Measurements from ENCODE around the gene ABI2. TPM values are rescaled to one million over a fixed set of nuclear protein-coding genes. Genes with fewer than 3 reads are reported as not detected.

ABI2 gene
- total and polyA plus RNA-seq, 4 donors, result 5.4 to 10.5 (median 7.6) TPM

- H3K4me3 ChIP-seq (ENCODE audit: low read depth in 1 of 3, low read length in 3 of 3), result no peak overlapping the region
- peaks cover 6 to 32% (median 19%) of the 10 kb centered on the region in 4 donors for H3K36me3 ChIP-seq (ENCODE audit: control insufficient read depth in 4 of 4, insufficient read depth in 3 of 4, low read depth in 1 of 4, low read length in 3 of 4)
- no peak overlapping the region for H3K27ac ChIP-seq (ENCODE audit: low read depth in 1 of 2, low read length in 2 of 2)
- TF ChIP-seq HNF4G (IDR thresholded peaks at IDR 0.05) (no peak), EGR1 (IDR thresholded peaks at IDR 0.05; ENCODE audit: low read depth in 2 of 2) (no peak), FOXA1 (IDR thresholded peaks at IDR 0.05) (no peak), REST (IDR thresholded peaks at IDR 0.05) (no peak), RXRA (IDR thresholded peaks at IDR 0.05) (no peak), MAX (IDR thresholded peaks at IDR 0.05) (no peak), ZBTB33 (IDR thresholded peaks at IDR 0.05) (no peak), RAD21 (IDR thresholded peaks at IDR 0.05) (no peak), CTCF (IDR thresholded peaks at IDR 0.05; ENCODE audit: low read depth, low read length, missing input control) (no peak), NR2F2 (IDR thresholded peaks at IDR 0.05) (no peak), JUND (IDR thresholded peaks at IDR 0.05) (no peak), YY1 (IDR thresholded peaks at IDR 0.05) (no peak), HNF4A (conservative IDR thresholded peaks at IDR 0.05) (no peak)
- TF ChIP-seq, protein P1, sequence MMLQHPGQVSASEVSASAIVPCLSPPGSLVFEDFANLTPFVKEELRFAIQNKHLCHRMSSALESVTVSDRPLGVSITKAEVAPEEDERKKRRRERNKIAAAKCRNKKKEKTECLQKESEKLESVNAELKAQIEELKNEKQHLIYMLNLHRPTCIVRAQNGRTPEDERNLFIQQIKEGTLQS (IDR thresholded peaks at IDR 0.05), result no peak
- no peaks in the 10 kb centered on the region for H3K9me3 ChIP-seq (ENCODE audit: control insufficient read depth in 4 of 4, low read length in 3 of 4)
- DNase-seq (ENCODE audit: low spot score), result no peak
- H3K9ac ChIP-seq (ENCODE audit: low read depth in 1 of 2, low read length in 2 of 2), result no peak overlapping the region
- H3K27me3 ChIP-seq (ENCODE audit: control insufficient read depth in 4 of 4, insufficient read depth in 4 of 4, low read length in 3 of 4), result no peaks in the 10 kb centered on the region
- H3K4me1 ChIP-seq (ENCODE audit: control insufficient read depth in 4 of 4, insufficient read depth in 4 of 4, low read length in 3 of 4), result peaks cover 0 to 3% (median 0%) of the 10 kb centered on the region in 4 donors
These were observed 135.1 kb downstream of the ABI2 start for GRCh38 chr2:203463266-203463678.

DNA sequence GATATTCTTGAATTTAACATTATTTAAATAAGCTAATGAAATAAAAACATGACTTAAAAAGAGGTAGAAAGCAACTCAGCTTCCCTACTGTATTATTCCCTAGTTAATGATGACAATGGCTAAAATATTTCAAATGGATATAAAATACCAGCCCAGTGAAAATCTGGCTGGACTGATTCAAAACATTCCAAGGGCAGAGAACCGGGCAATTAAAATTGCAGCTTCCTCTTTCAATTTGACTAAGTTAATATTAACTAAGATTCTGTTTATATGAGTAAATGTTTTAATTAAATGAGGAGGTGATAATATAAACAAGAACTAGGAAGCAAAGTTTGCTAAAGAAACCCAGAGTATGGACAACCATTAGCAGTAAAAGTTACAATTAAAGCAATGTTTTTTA is 141.4 kb downstream of the ABI2 start:
- DNase-seq (ENCODE audit: low spot score), result no peak
- Histone ChIP-seq H3K4me1 (ENCODE audit: control insufficient read depth in 4 of 4, insufficient read depth in 4 of 4, low read length in 3 of 4) (peaks cover 0 to 10% (median 4%) of the 10 kb centered on the region in 4 donors), H3K36me3 (ENCODE audit: control insufficient read depth in 4 of 4, insufficient read depth in 3 of 4, low read depth in 1 of 4, low read length in 3 of 4) (peaks cover 0 to 19% (median 8%) of the 10 kb centered on the region in 4 donors), H3K9me3 (ENCODE audit: control insufficient read depth in 4 of 4, low read length in 3 of 4) (no peaks in the 10 kb centered on the region), H3K27me3 (ENCODE audit: control insufficient read depth in 4 of 4, insufficient read depth in 4 of 4, low read length in 3 of 4) (no peaks in the 10 kb centered on the region), H3K27ac (ENCODE audit: low read depth in 1 of 2, low read length in 2 of 2) (no peak overlapping the region), H3K9ac (ENCODE audit: low read depth in 1 of 2, low read length in 2 of 2) (no peak overlapping the region), H3K4me3 (ENCODE audit: low read depth in 1 of 3, low read length in 3 of 3) (no peak overlapping the region)
- WGBS, result 16% methylated on average over 1 of the region's 1 CpG
- TF ChIP-seq TAF1 (conservative IDR thresholded peaks at IDR 0.05) (no peak), HNF4A (conservative IDR thresholded peaks at IDR 0.05) (no peak), FOXA2 (IDR thresholded peaks at IDR 0.05) (no peak), FOXA1 (IDR thresholded peaks at IDR 0.05) (no peak), HNF4G (IDR thresholded peaks at IDR 0.05) (no peak), NR2F2 (IDR thresholded peaks at IDR 0.05) (no peak), RXRA (IDR thresholded peaks at IDR 0.05) (no peak), RAD21 (IDR thresholded peaks at IDR 0.05) (no peak), JUND (IDR thresholded peaks at IDR 0.05) (no peak), EGR1 (IDR thresholded peaks at IDR 0.05; ENCODE audit: low read depth in 2 of 2) (no peak), REST (IDR thresholded peaks at IDR 0.05) (no peak), SP1 (IDR thresholded peaks at IDR 0.05) (no peak), ZBTB33 (IDR thresholded peaks at IDR 0.05) (no peak), GABPA (IDR thresholded peaks at IDR 0.05 in 1 of 2, conservative IDR thresholded peaks at IDR 0.05 in 1 of 2) (no peak)
- TF ChIP-seq, protein P1 (IDR thresholded peaks at IDR 0.05), result no peak

All from liver (tissue), 9 donors.